Ovary (tissue), 3 donors: ENCODE measurements around the gene AURKB.

Experiments
- POLR2A ChIP-seq: fragments of 450-650 bp; IDR thresholded peaks from one replicate; pipeline ENCODE4 v1.6.1; 2017; ENCODE audit warnings: antibody characterized with exemption, mild to moderate bottlenecking, moderate library complexity
- TF ChIP-seq, protein P1 (sequence below), 3 donors: fragments of 450-650 bp in 2 of 3; fragments of 200-600 bp in 1 of 3; IDR thresholded peaks; one replicate each; pipeline versions ENCODE4 v1.5.1 to v1.8.0; 2016 to 2022; ENCODE audit warnings: antibody characterized with exemption in 3 of 3, mild to moderate bottlenecking in 1 of 3
- donor health status: DM: no; HTN: no; CAD: no.

DNA sequence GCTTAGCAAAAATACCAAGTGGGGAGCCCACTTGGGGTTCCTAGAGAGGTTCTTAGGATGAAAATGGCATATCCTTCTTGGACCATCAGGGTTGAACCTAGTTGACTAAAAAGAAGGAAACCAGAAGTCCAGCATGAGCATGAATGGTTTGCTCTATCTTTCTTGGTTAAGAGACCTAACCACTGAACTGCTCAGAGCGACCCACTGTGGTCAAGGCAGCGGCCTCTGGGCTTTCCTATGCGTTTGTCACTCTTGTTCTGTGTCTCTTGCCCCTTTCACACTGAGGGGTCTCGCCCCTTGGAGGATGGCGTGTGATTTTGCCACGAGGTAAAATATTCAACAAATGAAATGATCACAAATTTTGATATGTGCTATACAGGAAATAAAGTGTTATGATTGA, 19.9 kb downstream of the AURKB start:
- no peak for TF ChIP-seq POLR2A
- TF ChIP-seq, protein P1, sequence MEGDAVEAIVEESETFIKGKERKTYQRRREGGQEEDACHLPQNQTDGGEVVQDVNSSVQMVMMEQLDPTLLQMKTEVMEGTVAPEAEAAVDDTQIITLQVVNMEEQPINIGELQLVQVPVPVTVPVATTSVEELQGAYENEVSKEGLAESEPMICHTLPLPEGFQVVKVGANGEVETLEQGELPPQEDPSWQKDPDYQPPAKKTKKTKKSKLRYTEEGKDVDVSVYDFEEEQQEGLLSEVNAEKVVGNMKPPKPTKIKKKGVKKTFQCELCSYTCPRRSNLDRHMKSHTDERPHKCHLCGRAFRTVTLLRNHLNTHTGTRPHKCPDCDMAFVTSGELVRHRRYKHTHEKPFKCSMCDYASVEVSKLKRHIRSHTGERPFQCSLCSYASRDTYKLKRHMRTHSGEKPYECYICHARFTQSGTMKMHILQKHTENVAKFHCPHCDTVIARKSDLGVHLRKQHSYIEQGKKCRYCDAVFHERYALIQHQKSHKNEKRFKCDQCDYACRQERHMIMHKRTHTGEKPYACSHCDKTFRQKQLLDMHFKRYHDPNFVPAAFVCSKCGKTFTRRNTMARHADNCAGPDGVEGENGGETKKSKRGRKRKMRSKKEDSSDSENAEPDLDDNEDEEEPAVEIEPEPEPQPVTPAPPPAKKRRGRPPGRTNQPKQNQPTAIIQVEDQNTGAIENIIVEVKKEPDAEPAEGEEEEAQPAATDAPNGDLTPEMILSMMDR (IDR thresholded peaks at IDR 0.05) = no peak
